H1 (cell line): Measurements from ENCODE around the gene MR1. TPM values are rescaled to one million over a fixed set of nuclear protein-coding genes. Genes with fewer than 3 reads are reported as not detected.

Experiments
- CTCF ChIA-PET: fragments of 300-600 bp; sonication (Branson Sonifier 250); formaldehyde crosslinking; loops from one replicate; lab custom pipeline; 2021; ENCODE audit not compliant: partially characterized antibody; lab: Charles Lee
- POLR2A ChIA-PET: fragments of 300-600 bp; sonication (Branson Sonifier 250); formaldehyde crosslinking; loops from one replicate; lab custom pipeline; 2021; ENCODE audit warnings: inconsistent platforms; ENCODE audit not compliant: partially characterized antibody; lab: Charles Lee
- DNase-seq, 2 experiments: peaks; one replicate each; pipeline versions ENCODE4 v3.0.0 to v3.0.0-alpha.2; 2010 to 2022; ENCODE audit warnings: low spot score in 2 of 2, low read depth in 1 of 2, mixed read lengths in 1 of 2
- FAIRE-seq: peaks from 2 replicates; lab custom pipeline; 2011; peaks lifted over from hg19 to GRCh38; lab: Jason Lieb, UNC
- H2AFZ ChIP-seq: 2 replicates; pipeline ENCODE4 v1.8.1; 2012; ENCODE audit warnings: low read length, inconsistent platforms
- H2AK5ac ChIP-seq: 2 replicates; pipeline ENCODE4 v1.6.1; 2013; ENCODE audit warnings: low read depth, low read length
- H2BK120ac ChIP-seq: replicated peaks from 2 replicates; pipeline ENCODE3; 2013; ENCODE audit warnings: low read depth, low read length, inconsistent platforms
- H2BK12ac ChIP-seq: 2 replicates; pipeline ENCODE4 v1.6.1; 2013; ENCODE audit warnings: low read depth, low read length
- H2BK15ac ChIP-seq: 2 replicates; pipeline ENCODE4 v1.6.1; 2013; ENCODE audit warnings: low read length
- H2BK20ac ChIP-seq: 2 replicates; pipeline ENCODE4 v1.6.1; 2013; ENCODE audit warnings: low read length
- H2BK5ac ChIP-seq: 2 replicates; pipeline ENCODE4 v1.6.1; 2013; ENCODE audit warnings: low read depth, low read length
- H3K14ac ChIP-seq: 2 replicates; pipeline ENCODE4 v1.6.1; 2013; ENCODE audit warnings: inconsistent platforms; ENCODE audit not compliant: insufficient read length
- H3K18ac ChIP-seq: 2 replicates; pipeline ENCODE4 v1.6.1; 2013; ENCODE audit warnings: low read length; ENCODE audit errors: extremely low read depth
- H3K23ac ChIP-seq: 2 replicates; pipeline ENCODE4 v1.6.1; 2013; ENCODE audit warnings: inconsistent platforms; ENCODE audit not compliant: insufficient read length
- H3K23me2 ChIP-seq: 2 replicates; pipeline ENCODE4 v1.6.1; 2013; ENCODE audit warnings: low read depth, low read length
- H3K27ac ChIP-seq: 2 replicates; pipeline ENCODE4 v1.6.1; 2011; ENCODE audit warnings: low read depth, low read length, inconsistent platforms
- H3K27me3 ChIP-seq, 4 experiments: replicated peaks in 1 of 4; 1 replicate in 1 of 4; 2 replicates in 3 of 4; pipeline versions ENCODE4 v1.6.1 to v1.8.1; 2011 to 2013; ENCODE audit warnings: low read length in 3 of 4, mild to moderate bottlenecking in 3 of 4, inconsistent platforms in 2 of 4, mixed read lengths in 2 of 4, moderate library complexity in 1 of 4; ENCODE audit not compliant: control insufficient read depth in 3 of 4, insufficient read depth in 3 of 4; ENCODE audit errors: extremely low read depth in 1 of 4
- H3K36me3 ChIP-seq, 4 experiments: 2 replicates each; pipeline versions ENCODE4 v1.6.1 to v1.8.1; 2011 to 2013; ENCODE audit warnings: mild to moderate bottlenecking in 4 of 4, low read length in 3 of 4, moderate library complexity in 2 of 4, control low read depth in 1 of 4, inconsistent platforms in 1 of 4; ENCODE audit not compliant: insufficient read depth in 4 of 4, control insufficient read depth in 2 of 4
- H3K4ac ChIP-seq: replicated peaks from 2 replicates; pipeline ENCODE3; 2013; ENCODE audit warnings: low read length, low read depth, mixed read lengths, inconsistent platforms; ENCODE audit not compliant: insufficient read length
- H3K4me1 ChIP-seq, 4 experiments: replicated peaks in 1 of 4; 1 replicate in 1 of 4; 2 replicates in 3 of 4; pipeline versions ENCODE4 v1.6.1 to v1.8.1; 2011 to 2013; ENCODE audit warnings: low read length in 3 of 4, inconsistent platforms in 2 of 4, mixed read lengths in 1 of 4; ENCODE audit not compliant: insufficient read depth in 4 of 4, control insufficient read depth in 3 of 4
- H3K4me2 ChIP-seq, 2 experiments: 2 replicates each; pipeline versions ENCODE4 v1.6.1 to v1.8.1; 2011 to 2013; ENCODE audit warnings: low read depth in 2 of 2, low read length in 2 of 2, control low read depth in 1 of 2, inconsistent platforms in 1 of 2, mild to moderate bottlenecking in 1 of 2; ENCODE audit not compliant: insufficient read depth in 1 of 2
- H3K4me3 ChIP-seq, 4 experiments: fragments of 200-600, 300-600 bp in 1 of 4; sonication (generic), shearing (Covaris generic), sonication (Bioruptor Twin) in 1 of 4; 2 replicates each; pipeline versions ENCODE4 v1.5.1 to v1.8.1; 2011 to 2016; ENCODE audit warnings: low read length in 4 of 4, low read depth in 3 of 4, control low read depth in 2 of 4, inconsistent platforms in 2 of 4, mild to moderate bottlenecking in 2 of 4, mixed read lengths in 1 of 4, moderate library complexity in 1 of 4; ENCODE audit not compliant: insufficient read depth in 2 of 4; ENCODE audit errors: extremely low read depth in 1 of 4
- H3K56ac ChIP-seq: replicated peaks from 2 replicates; pipeline ENCODE3; 2013; ENCODE audit warnings: low read depth, mild to moderate bottlenecking, mixed read lengths, low read length, inconsistent platforms; ENCODE audit not compliant: insufficient read length
- H3K79me1 ChIP-seq: 2 replicates; pipeline ENCODE4 v1.6.1; 2013; ENCODE audit warnings: low read depth, low read length, control low read depth
- H3K79me2 ChIP-seq, 2 experiments: 2 replicates each; pipeline versions ENCODE4 v1.6.1 to v1.8.1; 2012 to 2013; ENCODE audit warnings: low read length in 2 of 2, mild to moderate bottlenecking in 2 of 2, inconsistent platforms in 1 of 2; ENCODE audit not compliant: insufficient read depth in 2 of 2, control insufficient read depth in 1 of 2
- H3K9ac ChIP-seq, 4 experiments: replicated peaks in 1 of 4; 1 replicate in 1 of 4; 2 replicates in 3 of 4; pipeline versions ENCODE4 v1.6.1 to v1.8.1; 2011 to 2013; ENCODE audit warnings: low read depth in 3 of 4, low read length in 3 of 4, control low read depth in 2 of 4, mild to moderate bottlenecking in 2 of 4, moderate library complexity in 2 of 4, inconsistent platforms in 1 of 4; ENCODE audit errors: extremely low read depth in 1 of 4
- H3K9me3 ChIP-seq, 2 experiments: 2 replicates each; pipeline versions ENCODE4 v1.6.1 to v1.8.1; 2012 to 2013; ENCODE audit warnings: mild to moderate bottlenecking in 2 of 2, moderate library complexity in 2 of 2, control low read depth in 1 of 2, inconsistent platforms in 1 of 2, low read depth in 1 of 2, low read length in 1 of 2, mixed read lengths in 1 of 2; ENCODE audit not compliant: insufficient read depth in 2 of 2
- H4K20me1 ChIP-seq, 2 experiments: replicated peaks in 1 of 2; 2 replicates each; pipeline versions ENCODE3 to v1.8.1; 2011 to 2013; ENCODE audit warnings: inconsistent platforms in 2 of 2, low read length in 2 of 2, mild to moderate bottlenecking in 1 of 2; ENCODE audit not compliant: insufficient read depth in 2 of 2, control insufficient read depth in 1 of 2
- H4K5ac ChIP-seq: 2 replicates; pipeline ENCODE4 v1.6.1; 2013; ENCODE audit warnings: low read length, low read depth, mixed read lengths, inconsistent platforms; ENCODE audit not compliant: insufficient read length
- H4K8ac ChIP-seq: 2 replicates; pipeline ENCODE4 v1.8.0; 2013; ENCODE audit warnings: mild to moderate bottlenecking, moderate library complexity, low read length, inconsistent platforms; ENCODE audit not compliant: insufficient read depth; ENCODE audit errors: extremely low read depth
- H4K91ac ChIP-seq: replicated peaks from 2 replicates; pipeline ENCODE3; 2013; ENCODE audit warnings: low read length, mixed read lengths, inconsistent platforms; ENCODE audit not compliant: insufficient read length
- BACH1 ChIP-seq: IDR thresholded peaks from 2 replicates; pipeline ENCODE4 v1.6.1; 2012; ENCODE audit warnings: low read length, improper control_type of control experiment
- FOSL1 ChIP-seq: IDR thresholded peaks from 2 replicates; pipeline ENCODE4 v1.6.1; 2011; ENCODE audit warnings: mild to moderate bottlenecking, low read depth, low read length, moderate library complexity; ENCODE audit not compliant: insufficient read depth
- GABPA ChIP-seq: IDR thresholded peaks from 2 replicates; pipeline ENCODE4 v1.6.1; 2011; ENCODE audit warnings: mild to moderate bottlenecking, low read length, moderate library complexity, borderline replicate concordance; ENCODE audit not compliant: insufficient read depth
- RFX5 ChIP-seq: IDR thresholded peaks from 2 replicates; pipeline ENCODE4 v1.6.1; 2011; ENCODE audit warnings: low read depth, low read length, improper control_type of control experiment, borderline replicate concordance
- WGBS, 2 experiments: shearing (Covaris generic) in 1 of 2; methylation state at CpG; one replicate each; pipeline versions ENCODE4 v1.1.6 to v1.1.7; 2013 to 2015; ENCODE audit warnings: low lambda C conversion rate in 2 of 2, mixed read lengths in 2 of 2, inconsistent platforms in 1 of 2, low coverage in 1 of 2, missing lambda C conversion rate in 1 of 2; ENCODE audit not compliant: insufficient replicate concordance in 2 of 2, insufficient coverage in 1 of 2, insufficient read length in 1 of 2; ENCODE audit errors: extremely low coverage in 1 of 2, missing lambda C conversion rate in 1 of 2; 5-methylcytosine and 5-hydroxymethylcytosine counted together
- polyA plus RNA-seq, 7 experiments: library from polyadenylated mRNA; depleted of rRNA in 3 of 7; stranded (reverse) in 5 of 7; unstranded in 2 of 7; fragments of >200 nt in 5 of 7; fragments of 200-250 nt in 2 of 7; gene quantifications; 1 replicate in 5 of 7; 2 replicates in 1 of 7; 4 replicates in 1 of 7; pipeline versions ENCODE4 v1.2.1 to v1.2.3, GENCODE V29; 2011 to 2013; ENCODE audit warnings: missing spikeins in 2 of 7, mixed read lengths in 2 of 7
- total RNA-seq: library from RNA; stranded (reverse); fragmentation: NEBNext Ultra II Directional; extraction: Animal tissue kit (Norgen Biotek cat#: 25700); gene quantifications from 2 replicates; pipeline ENCODE4 v1.2.1, GENCODE V29; 2021

The MR1 gene
- total and polyA plus RNA-seq, 2 of the 8 experiments (the other 6 are each of a cell fraction or from before 2014, with no cell fraction given), result 0.09 TPM; not detected in 1

DNA sequence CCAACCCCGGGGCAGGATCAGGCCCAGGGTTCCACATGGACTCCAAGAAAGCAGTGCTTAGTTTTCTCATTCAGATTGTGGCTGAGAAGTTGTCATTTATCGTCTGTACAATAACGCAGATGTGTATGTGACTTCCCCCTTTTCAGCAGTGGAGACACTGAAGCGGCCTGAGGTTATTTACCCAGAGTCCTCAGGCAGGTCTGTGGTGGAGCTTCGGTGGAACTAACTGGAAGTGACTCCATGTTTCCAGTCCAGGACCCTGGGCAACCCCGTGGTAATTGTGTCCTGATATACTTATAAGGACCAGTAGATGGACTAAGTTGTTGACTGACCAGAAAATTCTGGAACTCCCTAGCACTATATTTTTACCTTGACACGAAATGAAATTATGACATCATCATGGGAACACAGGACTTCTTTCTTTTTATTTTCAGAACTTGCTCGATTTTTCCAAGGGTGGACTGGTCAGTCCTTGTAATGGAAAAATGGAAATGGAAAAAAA, 53.7 kb downstream of the MR1 start:
- POLR2A ChIA-PET, result interaction anchor here (0.6 to 9.4 kb wide), 9 partner anchors 8 to 189 kb away, joined by 3 to 253 read pairs (median 6); no protein-coding TSS in a partner anchor
- Histone ChIP-seq H2BK15ac (0 out of 2 replicates have a peak overlapping the region, but pooled peaks have one; percentile 29), H4K5ac (no peak overlapping the region), H3K18ac (no peak overlapping the region), H4K91ac (no peak overlapping the region), H2BK120ac (no peak overlapping the region), H3K4me3 (peak overlapping the region in 1 of 4 experiments; percentile 68; a peak in 1 of 8 replicates), H3K56ac (no peak overlapping the region), H3K79me2 (peaks cover 0 to 28% of the 10 kb centered on the region in 2 experiments; a peak in 2 of 4 replicates), H3K4ac (no peak overlapping the region), H2BK12ac (no peak overlapping the region), H2AK5ac (no peak overlapping the region; the same call in 1 of the 2 replicates), H3K27me3 (peaks cover 0 to 31% (median 18%) of the 10 kb centered on the region in 4 experiments; a peak in 6 of 7 replicates), H3K36me3 (no peaks in the 10 kb centered on the region), H3K23ac (no peak overlapping the region), H3K79me1 (no peaks in the 10 kb centered on the region), H2BK20ac (no peak overlapping the region), H3K14ac (no peak overlapping the region), H3K23me2 (peaks cover 19% of the 10 kb centered on the region), H3K27ac (no peak overlapping the region), H2AFZ (no peak overlapping the region), H4K8ac (no peak overlapping the region), H2BK5ac (no peak overlapping the region), H4K20me1 (peaks cover 15 to 20% of the 10 kb centered on the region in 2 experiments), H3K4me1 (peaks cover 0 to 4% (median under 1%) of the 10 kb centered on the region in 4 experiments; a peak in 2 of 7 replicates), H3K9ac (no peak overlapping the region), H3K9me3 (no peaks in the 10 kb centered on the region), H3K4me2 (peak overlapping the region in 1 of 2 experiments; percentile 80; a peak in 1 of 4 replicates)
- no peak for TF ChIP-seq GABPA
- no peak for TF ChIP-seq RFX5
- TF ChIP-seq BACH1, result no peak
- no peak for TF ChIP-seq FOSL1
- CTCF ChIA-PET, result interaction anchor here (1.7 to 4.8 kb wide), 2 partner anchors 11 to 55 kb away, joined by 3 to 64 read pairs; no protein-coding TSS in a partner anchor
- DNase-seq (no peak), FAIRE-seq (no peak)
- 86% methylated on average over 8 of the region's 8 CpGs; no CpG with 5 or more reads in 1 of the 2 experiments for WGBS, 2 experiments
